B cell (primary cell): Measurements from ENCODE around the gene IL34. TPM values are rescaled to one million over a fixed set of nuclear protein-coding genes. Genes with fewer than 3 reads are reported as not detected.

Experiments used
- ATAC-seq: fragments of 200-7000 bp; cut with Tn5 transposase; one replicate; pipeline ENCODE4 v1.10.0; 2021; ENCODE audit warnings: low read depth, mild to moderate bottlenecking, moderate number of reproducible peaks, moderate library complexity
- CTCF ChIA-PET: fragments of 350-600 bp; sonication (Branson Sonifier 250); formaldehyde crosslinking; loops from one replicate; lab custom pipeline; 2021; ENCODE audit warnings: antibody characterized with exemption, inconsistent platforms; lab: Charles Lee
- POLR2A ChIA-PET: fragments of 350-600 bp; sonication (Branson Sonifier 250); formaldehyde crosslinking; loops from one replicate; lab custom pipeline; 2021; ENCODE audit warnings: antibody characterized with exemption; lab: Charles Lee
- DNase-seq: peaks from one replicate; pipeline ENCODE4 v3.0.0; 2013
- H2AFZ ChIP-seq: 2 replicates; pipeline ENCODE4 v1.6.1; 2012; ENCODE audit warnings: mild to moderate bottlenecking, low read depth, low read length; ENCODE audit not compliant: insufficient read depth, poor library complexity, severe bottlenecking
- H3K27ac ChIP-seq, 2 donors: 1 replicate in 1 of 2; 2 replicates in 1 of 2; pipeline ENCODE4 v1.5.1; 2012 to 2013; ENCODE audit warnings: low read length in 2 of 2, mild to moderate bottlenecking in 2 of 2, moderate library complexity in 1 of 2
- H3K27me3 ChIP-seq, 4 experiments: fragments of 200-600 bp in 1 of 4; sonication (generic) in 1 of 4; replicated peaks in 1 of 4; 1 replicate in 2 of 4; 2 replicates in 2 of 4; pipeline versions ENCODE4 v1.6.1 to v1.7.0; 2013 to 2016; ENCODE audit warnings: low read length in 3 of 4, mild to moderate bottlenecking in 2 of 4, mixed read lengths in 1 of 4, moderate library complexity in 1 of 4; ENCODE audit not compliant: insufficient read depth in 4 of 4, control insufficient read depth in 3 of 4; ENCODE audit errors: control extremely low read depth in 1 of 4
- H3K36me3 ChIP-seq, 2 experiments: replicated peaks in 1 of 2; 1 replicate in 1 of 2; 2 replicates in 1 of 2; pipeline versions ENCODE4 v1.6.1 to v1.7.1; 2013; ENCODE audit warnings: low read length in 1 of 2; ENCODE audit not compliant: insufficient read depth in 2 of 2, control insufficient read depth in 1 of 2; ENCODE audit errors: control extremely low read depth in 1 of 2, extremely low read depth in 1 of 2
- H3K4me1 ChIP-seq, 2 donors: fragments of 200-600 bp in 1 of 2; sonication (generic) in 1 of 2; 1 replicate in 1 of 2; 2 replicates in 1 of 2; pipeline versions ENCODE4 v1.5.1 to v1.6.1; 2013 to 2017; ENCODE audit warnings: low read length in 2 of 2; ENCODE audit not compliant: control insufficient read depth in 2 of 2, insufficient read depth in 2 of 2
- H3K4me2 ChIP-seq: replicated peaks from 2 replicates; pipeline ENCODE3; 2012; ENCODE audit warnings: mild to moderate bottlenecking, low read depth, low read length; ENCODE audit not compliant: poor library complexity, severe bottlenecking
- H3K4me3 ChIP-seq, 5 experiments: fragments of 200-600 bp in 1 of 5; sonication (generic) in 1 of 5; 1 replicate in 3 of 5; 2 replicates in 2 of 5; pipeline versions ENCODE4 v1.5.1 to v1.7.0; 2011 to 2016; ENCODE audit warnings: low read length in 4 of 5, mild to moderate bottlenecking in 4 of 5, low read depth in 2 of 5, control low read depth in 1 of 5, moderate library complexity in 1 of 5; ENCODE audit not compliant: insufficient read depth in 1 of 5; ENCODE audit errors: control extremely low read depth in 1 of 5, extremely low read depth in 1 of 5
- H3K79me2 ChIP-seq: fragments of 200-600 bp; sonication (generic); one replicate; pipeline ENCODE4 v1.6.0; 2016; ENCODE audit warnings: low read length; ENCODE audit not compliant: control insufficient read depth, insufficient read depth
- H3K9ac ChIP-seq: fragments of 200-600 bp; sonication (generic); 2 replicates; pipeline ENCODE4 v1.6.1; 2017; ENCODE audit warnings: mild to moderate bottlenecking, low read length, moderate library complexity
- H3K9me3 ChIP-seq, 3 donors: one replicate each; pipeline versions ENCODE4 v1.6.1 to v1.7.1; 2013; ENCODE audit warnings: low read length in 2 of 3; ENCODE audit not compliant: control insufficient read depth in 2 of 3, insufficient read depth in 1 of 3; ENCODE audit errors: control extremely low read depth in 1 of 3
- H4K20me1 ChIP-seq: 2 replicates; pipeline ENCODE4 v1.6.0; 2012; ENCODE audit warnings: mild to moderate bottlenecking, low read length; ENCODE audit not compliant: insufficient read depth, control insufficient read depth, poor library complexity, severe bottlenecking
- H3K27ac Mint-ChIP-seq: one replicate; pipeline ENCODE4 v1.8.0; 2021; ENCODE audit warnings: mixed read lengths
- H3K27me3 Mint-ChIP-seq: one replicate; pipeline ENCODE4 v1.8.0; 2021; ENCODE audit warnings: mixed read lengths
- H3K4me1 Mint-ChIP-seq: one replicate; pipeline ENCODE4 v1.8.0; 2021; ENCODE audit warnings: mixed read lengths
- H3K4me3 Mint-ChIP-seq: one replicate; pipeline ENCODE4 v1.8.0; 2021; ENCODE audit warnings: mixed read lengths
- H3K9me3 Mint-ChIP-seq: one replicate; pipeline ENCODE4 v1.8.0; 2022; ENCODE audit warnings: mixed read lengths; ENCODE audit not compliant: insufficient read depth
- EZH2 ChIP-seq: IDR thresholded peaks from 2 replicates; pipeline ENCODE4 v1.6.1; 2012; ENCODE audit warnings: borderline replicate concordance, low read depth, mild to moderate bottlenecking, moderate library complexity, low read length; ENCODE audit not compliant: insufficient read depth, poor library complexity, severe bottlenecking
- WGBS: methylation state at CpG from one replicate; pipeline ENCODE4 v1.1.5; 2013; ENCODE audit warnings: missing lambda C conversion rate; ENCODE audit not compliant: insufficient coverage; 5-methylcytosine and 5-hydroxymethylcytosine counted together
- intact Hi-C: fragments of 100-400 bp; cut with micrococcal nuclease; formaldehyde crosslinking; loops from one replicate; pipeline ENCODE4 v1.10.0; 2022
- polyA plus RNA-seq: library from polyadenylated mRNA; depleted of rRNA; stranded (reverse); fragments of >200 nt; gene quantifications from 2 replicates; pipeline ENCODE4 v1.2.3, GENCODE V29; 2012
- total RNA-seq, 2 donors: library from RNA; stranded (reverse); fragments of 120-200 nt in 1 of 2; gene quantifications; 1 replicate in 1 of 2; 2 replicates in 1 of 2; pipeline versions ENCODE4 v1.2.3 to v1.2.4, GENCODE V29; 2013 to 2022
- TF ChIP-seq, protein P1 (sequence below): fragments of 200-600 bp; IDR thresholded peaks from one replicate; pipeline ENCODE4 v1.8.0; 2022; ENCODE audit warnings: antibody characterized with exemption, mild to moderate bottlenecking

The IL34 gene
- total and polyA plus RNA-seq, 2 donors (not counting 1 experiment from before 2014, with no cell fraction given), result 0.09 TPM; not detected in 1

DNA sequence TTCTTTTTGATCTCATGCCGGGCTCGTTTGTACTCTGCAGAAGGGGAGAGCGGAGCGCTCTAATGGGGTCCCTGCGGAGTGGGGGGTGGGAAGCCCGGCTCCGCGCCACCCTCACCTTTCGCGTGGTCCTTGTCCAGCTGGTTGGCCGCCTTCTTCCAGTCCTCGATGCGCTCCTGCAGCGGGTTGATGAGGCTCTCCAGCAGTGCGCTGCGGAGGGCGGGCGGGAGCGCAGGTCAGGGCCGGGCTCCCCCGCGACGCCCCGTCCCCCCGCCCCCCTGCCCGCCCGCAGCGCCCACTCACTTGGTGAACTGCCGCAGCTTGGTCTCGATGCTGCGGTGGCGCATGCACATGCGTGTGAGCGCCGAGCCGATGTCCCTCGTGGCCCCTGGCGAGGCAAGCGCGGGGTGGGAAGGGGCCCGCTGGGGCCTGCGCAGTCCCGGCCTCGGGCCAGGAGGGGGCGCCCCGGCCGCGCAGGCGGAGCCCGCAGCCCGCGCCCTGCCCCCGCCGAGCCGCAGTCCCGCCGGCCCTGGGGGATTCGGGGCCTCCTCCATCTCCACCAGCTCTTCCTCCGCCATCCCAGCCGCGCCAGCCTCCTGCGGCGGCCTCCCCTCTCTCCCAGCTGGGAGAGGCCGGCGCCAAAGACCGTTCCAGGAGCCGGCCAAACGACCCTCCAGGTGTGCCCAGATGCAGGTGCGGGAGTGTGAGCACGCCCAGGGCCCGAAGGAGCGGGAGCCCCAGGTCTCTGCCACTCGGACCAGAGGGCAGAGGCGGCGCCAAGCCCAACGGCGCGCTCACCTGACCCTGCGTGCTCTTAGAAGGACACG, 33.5 kb downstream of the IL34 start:
- intact Hi-C loops, result no loop called here
- H3K79me2 ChIP-seq, result no peaks in the 10 kb centered on the region
- CTCF ChIA-PET, result no interaction called here
- no peaks in the 10 kb centered on the region for H3K4me1 ChIP-seq
- no peak overlapping the region for H3K4me3 Mint-ChIP-seq
- ATAC-seq, result no peak
- H3K9ac ChIP-seq, result no peak overlapping the region
- H2AFZ ChIP-seq, result no peak overlapping the region
- H3K4me2 ChIP-seq, result no peak overlapping the region
- no peaks in the 10 kb centered on the region for H4K20me1 ChIP-seq
- DNase-seq, result no peak
- WGBS, result 84% methylated on average over 71 of the region's 80 CpGs
- POLR2A ChIA-PET, result no interaction called here
- H3K9me3 ChIP-seq, result no peaks in the 10 kb centered on the region
- TF ChIP-seq, protein P1, sequence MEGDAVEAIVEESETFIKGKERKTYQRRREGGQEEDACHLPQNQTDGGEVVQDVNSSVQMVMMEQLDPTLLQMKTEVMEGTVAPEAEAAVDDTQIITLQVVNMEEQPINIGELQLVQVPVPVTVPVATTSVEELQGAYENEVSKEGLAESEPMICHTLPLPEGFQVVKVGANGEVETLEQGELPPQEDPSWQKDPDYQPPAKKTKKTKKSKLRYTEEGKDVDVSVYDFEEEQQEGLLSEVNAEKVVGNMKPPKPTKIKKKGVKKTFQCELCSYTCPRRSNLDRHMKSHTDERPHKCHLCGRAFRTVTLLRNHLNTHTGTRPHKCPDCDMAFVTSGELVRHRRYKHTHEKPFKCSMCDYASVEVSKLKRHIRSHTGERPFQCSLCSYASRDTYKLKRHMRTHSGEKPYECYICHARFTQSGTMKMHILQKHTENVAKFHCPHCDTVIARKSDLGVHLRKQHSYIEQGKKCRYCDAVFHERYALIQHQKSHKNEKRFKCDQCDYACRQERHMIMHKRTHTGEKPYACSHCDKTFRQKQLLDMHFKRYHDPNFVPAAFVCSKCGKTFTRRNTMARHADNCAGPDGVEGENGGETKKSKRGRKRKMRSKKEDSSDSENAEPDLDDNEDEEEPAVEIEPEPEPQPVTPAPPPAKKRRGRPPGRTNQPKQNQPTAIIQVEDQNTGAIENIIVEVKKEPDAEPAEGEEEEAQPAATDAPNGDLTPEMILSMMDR, result no peak
- TF ChIP-seq EZH2, result no peak
- no peak overlapping the region for H3K27ac Mint-ChIP-seq
- no peaks in the 10 kb centered on the region for H3K9me3 Mint-ChIP-seq
- H3K4me1 Mint-ChIP-seq, result peaks cover 2% of the 10 kb centered on the region
- no peak overlapping the region for H3K27ac ChIP-seq
- peaks cover 4% of the 10 kb centered on the region for H3K27me3 Mint-ChIP-seq
- H3K4me3 ChIP-seq, result no peak overlapping the region
- H3K27me3 ChIP-seq, result peaks cover 0 to 20% (median 3%) of the 10 kb centered on the region in 4 experiments
- no peaks in the 10 kb centered on the region for H3K36me3 ChIP-seq
